Ovary (tissue), 3 donors: ENCODE data around the gene KCTD17.

ENCODE experiments used
- POLR2A ChIP-seq: fragments of 450-650 bp; IDR thresholded peaks from one replicate; pipeline ENCODE4 v1.6.1; 2017; ENCODE audit warnings: antibody characterized with exemption, mild to moderate bottlenecking, moderate library complexity
- TF ChIP-seq, protein P1 (sequence below), 3 donors: fragments of 450-650 bp in 2 of 3; fragments of 200-600 bp in 1 of 3; IDR thresholded peaks; one replicate each; pipeline versions ENCODE4 v1.5.1 to v1.8.0; 2016 to 2022; ENCODE audit warnings: antibody characterized with exemption in 3 of 3, mild to moderate bottlenecking in 1 of 3
- donor health status: DM: no; HTN: no; CAD: no.

- TF ChIP-seq, protein P1, sequence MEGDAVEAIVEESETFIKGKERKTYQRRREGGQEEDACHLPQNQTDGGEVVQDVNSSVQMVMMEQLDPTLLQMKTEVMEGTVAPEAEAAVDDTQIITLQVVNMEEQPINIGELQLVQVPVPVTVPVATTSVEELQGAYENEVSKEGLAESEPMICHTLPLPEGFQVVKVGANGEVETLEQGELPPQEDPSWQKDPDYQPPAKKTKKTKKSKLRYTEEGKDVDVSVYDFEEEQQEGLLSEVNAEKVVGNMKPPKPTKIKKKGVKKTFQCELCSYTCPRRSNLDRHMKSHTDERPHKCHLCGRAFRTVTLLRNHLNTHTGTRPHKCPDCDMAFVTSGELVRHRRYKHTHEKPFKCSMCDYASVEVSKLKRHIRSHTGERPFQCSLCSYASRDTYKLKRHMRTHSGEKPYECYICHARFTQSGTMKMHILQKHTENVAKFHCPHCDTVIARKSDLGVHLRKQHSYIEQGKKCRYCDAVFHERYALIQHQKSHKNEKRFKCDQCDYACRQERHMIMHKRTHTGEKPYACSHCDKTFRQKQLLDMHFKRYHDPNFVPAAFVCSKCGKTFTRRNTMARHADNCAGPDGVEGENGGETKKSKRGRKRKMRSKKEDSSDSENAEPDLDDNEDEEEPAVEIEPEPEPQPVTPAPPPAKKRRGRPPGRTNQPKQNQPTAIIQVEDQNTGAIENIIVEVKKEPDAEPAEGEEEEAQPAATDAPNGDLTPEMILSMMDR (IDR thresholded peaks at IDR 0.05) = no peak
- TF ChIP-seq POLR2A = no peak
Measured at GRCh38 chr22:37075822-37076433, 24.4 kb downstream of the KCTD17 start.
